Smooth muscle cell (in vitro differentiated cells): ENCODE measurements around the gene ZCCHC7. TPM values are rescaled to one million over a fixed set of nuclear protein-coding genes. Genes with fewer than 3 reads are reported as not detected.

Experiments used
- DNase-seq: peaks from one replicate; lab custom pipeline; 2025; ENCODE audit not compliant: unreplicated experiment; lab: John Stamatoyannopoulos, UW
- H2AFZ ChIP-seq: fragments of 200-600 bp; sonication (generic); 2 replicates; pipeline ENCODE4 v1.6.0; 2016; ENCODE audit warnings: antibody characterized with exemption, low read depth, mild to moderate bottlenecking
- H3F3A ChIP-seq: fragments of 200-600 bp; sonication (generic); 2 replicates; pipeline ENCODE4 v1.6.0; 2017; ENCODE audit warnings: antibody characterized with exemption, low read depth
- H3K27ac ChIP-seq: fragments of 200-600 bp; sonication (generic); 2 replicates; pipeline ENCODE4 v1.5.1; 2016; ENCODE audit warnings: low read depth, mild to moderate bottlenecking
- H3K27me3 ChIP-seq: fragments of 200-600 bp; sonication (generic); 2 replicates; pipeline ENCODE4 v1.6.1; 2016; ENCODE audit warnings: low read depth, mild to moderate bottlenecking
- H3K36me3 ChIP-seq: fragments of 200-600 bp; sonication (generic); 2 replicates; pipeline ENCODE4 v1.5.1; 2016; ENCODE audit warnings: low read depth
- H3K4me1 ChIP-seq: fragments of 200-600 bp; sonication (generic); 2 replicates; pipeline ENCODE4 v1.5.1; 2016; ENCODE audit warnings: low read depth
- H3K4me2 ChIP-seq: fragments of 200-600 bp; sonication (generic); 2 replicates; pipeline ENCODE4 v1.6.0; 2016; ENCODE audit warnings: mild to moderate bottlenecking
- H3K4me3 ChIP-seq: fragments of 200-600 bp; sonication (generic); 2 replicates; pipeline ENCODE4 v1.5.1; 2016; ENCODE audit warnings: mild to moderate bottlenecking
- H3K79me2 ChIP-seq: fragments of 200-600 bp; sonication (generic); 2 replicates; pipeline ENCODE4 v1.6.0; 2016; ENCODE audit warnings: low read depth, mild to moderate bottlenecking
- H3K9ac ChIP-seq: fragments of 200-600 bp; sonication (generic); 2 replicates; pipeline ENCODE4 v1.6.0; 2016; ENCODE audit warnings: low read depth
- H3K9me3 ChIP-seq: fragments of 200-600 bp; sonication (generic); replicated peaks from 2 replicates; pipeline ENCODE4 v1.5.1; 2016; ENCODE audit warnings: low read depth
- H4K20me1 ChIP-seq: fragments of 200-600 bp; sonication (generic); 2 replicates; pipeline ENCODE4 v1.6.0; 2016; ENCODE audit warnings: low read depth
- CTCF ChIP-seq: fragments of 200-600 bp; sonication (generic); IDR thresholded peaks from 2 replicates; pipeline ENCODE4 v1.5.1; 2017; ENCODE audit warnings: borderline replicate concordance, mild to moderate bottlenecking, antibody characterized with exemption; ENCODE audit not compliant: insufficient read depth, poor library complexity, severe bottlenecking
- WGBS: methylation state at CpG from one replicate; pipeline ENCODE4 v1.1.7; 2016; ENCODE audit warnings: low lambda C conversion rate; 5-methylcytosine and 5-hydroxymethylcytosine counted together
- polyA plus RNA-seq: library from polyadenylated mRNA; unstranded; fragments of >200 nt; fragmentation: Nextera tagmentation; extraction: Ambion mirVana; gene quantifications from 2 replicates; pipeline ENCODE4 v1.2.1, GENCODE V29; 2016
- total RNA-seq: library from RNA; depleted of rRNA; stranded (reverse); fragments of >200 nt; gene quantifications from 2 replicates; pipeline ENCODE4 v1.2.3, GENCODE V29; 2014

The ZCCHC7 gene
- total and polyA plus RNA-seq, 2 experiments from 2014 or later, result 19.0 to 24.7 TPM

- Histone ChIP-seq H3K79me2 (no peaks in the 10 kb centered on the region), H3K9ac (no peak overlapping the region), H3K4me2 (no peak overlapping the region), H3K36me3 (no peaks in the 10 kb centered on the region), H3K4me1 (no peaks in the 10 kb centered on the region), H4K20me1 (peaks cover 88% of the 10 kb centered on the region), H3K4me3 (no peak overlapping the region), H3K27ac (no peak overlapping the region), H3K9me3 (no peaks in the 10 kb centered on the region), H3K27me3 (no peaks in the 10 kb centered on the region), H3F3A (no peaks in the 10 kb centered on the region), H2AFZ (no peak overlapping the region)
- no peak for TF ChIP-seq CTCF
- DNase-seq, result no peak
- 94% methylated on average over 1 of the region's 1 CpG for WGBS
Measured at GRCh38 chr9:37229455-37229854, 109.1 kb downstream of the ZCCHC7 start.

GRCh38 chr9:37229882-37230482, 109.6 kb downstream of the ZCCHC7 start:
- Histone ChIP-seq H3K9ac (no peak overlapping the region), H3K4me1 (no peaks in the 10 kb centered on the region), H3K4me2 (no peak overlapping the region), H3K36me3 (no peaks in the 10 kb centered on the region), H3K9me3 (no peaks in the 10 kb centered on the region), H4K20me1 (peaks cover 86% of the 10 kb centered on the region), H3K27ac (no peak overlapping the region), H2AFZ (no peak overlapping the region), H3K27me3 (no peaks in the 10 kb centered on the region), H3F3A (no peaks in the 10 kb centered on the region), H3K4me3 (no peak overlapping the region), H3K79me2 (no peaks in the 10 kb centered on the region)
- WGBS, result 89% methylated on average over 4 of the region's 4 CpGs
- TF ChIP-seq CTCF, result no peak
- DNase-seq, result no peak

- no peaks in the 10 kb centered on the region for H3F3A ChIP-seq
- H2AFZ ChIP-seq, result no peak overlapping the region
- no peaks in the 10 kb centered on the region for H3K27me3 ChIP-seq
- H3K79me2 ChIP-seq, result peaks cover 17% of the 10 kb centered on the region
- no peak overlapping the region for H3K27ac ChIP-seq
- H3K4me3 ChIP-seq, result no peak overlapping the region
- peaks cover 84% of the 10 kb centered on the region for H4K20me1 ChIP-seq
- no peaks in the 10 kb centered on the region for H3K9me3 ChIP-seq
- H3K4me1 ChIP-seq, result peaks cover 5% of the 10 kb centered on the region
- TF ChIP-seq CTCF, result no peak
- H3K9ac ChIP-seq, result no peak overlapping the region
- no peak overlapping the region for H3K4me2 ChIP-seq
- no peak for DNase-seq
- 98% methylated on average over 2 of the region's 2 CpGs for WGBS
- no peaks in the 10 kb centered on the region for H3K36me3 ChIP-seq
Measured at GRCh38 chr9:37236822-37237221, 116.4 kb downstream of the ZCCHC7 start.

- no peak overlapping the region for H3K9ac ChIP-seq
- H3K79me2 ChIP-seq, result peaks cover 24% of the 10 kb centered on the region
- H3K27ac ChIP-seq, result no peak overlapping the region
- no peaks in the 10 kb centered on the region for H3K36me3 ChIP-seq
- H2AFZ ChIP-seq, result no peak overlapping the region
- H3F3A ChIP-seq, result no peaks in the 10 kb centered on the region
- H3K4me3 ChIP-seq, result no peak overlapping the region
- no peak overlapping the region for H3K4me2 ChIP-seq
- DNase-seq, result no peak
- peaks cover 5% of the 10 kb centered on the region for H3K4me1 ChIP-seq
- peaks cover 84% of the 10 kb centered on the region for H4K20me1 ChIP-seq
- no peaks in the 10 kb centered on the region for H3K9me3 ChIP-seq
- TF ChIP-seq CTCF, result no peak
- H3K27me3 ChIP-seq, result no peaks in the 10 kb centered on the region
Measured at GRCh38 chr9:37238122-37238521, 117.7 kb downstream of the ZCCHC7 start.
